HepG2 (cell line): ENCODE measurements around the gene VCP. TPM values are rescaled to one million over a fixed set of nuclear protein-coding genes. Genes with fewer than 3 reads are reported as not detected.
A peak's percentile ranks its signal among the peaks of the same experiment; 100 is the strongest.

ENCODE experiments used
- ATF2 ChIP-seq: sonication (generic); formaldehyde crosslinking; IDR thresholded peaks from 2 replicates; pipeline ENCODE4 v1.4.0; 2020; ENCODE audit warnings: missing genetic modification reagents
- FOXK2 ChIP-seq: fragments of 450-650 bp; IDR thresholded peaks from 2 replicates; pipeline ENCODE4 v1.6.1; 2016
- FOXO1 ChIP-seq: sonication (generic); formaldehyde crosslinking; IDR thresholded peaks from 2 replicates; pipeline ENCODE4 v1.4.0; 2020; ENCODE audit warnings: missing genetic modification reagents
- PHF20 ChIP-seq: sonication (generic); formaldehyde crosslinking; IDR thresholded peaks from 2 replicates; pipeline ENCODE4 v1.5.0; 2020; ENCODE audit warnings: mild to moderate bottlenecking, missing genetic modification reagents
- SRSF4 ChIP-seq: fragments of 200-400 bp; formaldehyde crosslinking; IDR thresholded peaks from one replicate; pipeline ENCODE4 v1.6.1; 2018; ENCODE audit warnings: mild to moderate bottlenecking, low read depth, low read length, moderate library complexity; ENCODE audit not compliant: poor library complexity, severe bottlenecking
- ZBTB21 ChIP-seq: sonication (generic); formaldehyde crosslinking; IDR thresholded peaks from 2 replicates; pipeline ENCODE4 v1.4.0; 2020; ENCODE audit warnings: missing genetic modification reagents
- ZNF546 ChIP-seq: sonication (generic); formaldehyde crosslinking; conservative IDR thresholded peaks from 2 replicates; pipeline ENCODE4 v1.8.1; 2023; ENCODE audit warnings: mild to moderate bottlenecking, missing genetic modification reagents
- polyA plus RNA-seq, 8 experiments: library from polyadenylated mRNA; depleted of rRNA in 3 of 8; stranded (reverse) in 7 of 8; unstranded in 1 of 8; fragments of >200 nt; fragmentation: Illumina TruSeq in 4 of 8; extraction: Trizol in 4 of 8; gene quantifications; 2 replicates each; pipeline versions ENCODE4 v1.2.1 to v1.2.3, GENCODE V29; 2011 to 2016; ENCODE audit warnings: low read depth in 4 of 8, missing spikeins in 1 of 8, mixed read lengths in 1 of 8; ENCODE audit not compliant: insufficient read depth in 1 of 8
- total RNA-seq, 5 experiments: library from RNA; depleted of rRNA; stranded (reverse); fragments of >200 nt; fragmentation: Illumina TruSeq; extraction: Trizol; gene quantifications; 2 replicates each; pipeline ENCODE4 v1.2.3, GENCODE V29; 2016; ENCODE audit warnings: low read depth in 1 of 5
- TF ChIP-seq, protein P1 (sequence below): sonication (generic); formaldehyde crosslinking; IDR thresholded peaks from 2 replicates; pipeline ENCODE4 v1.4.0; 2020; ENCODE audit warnings: missing genetic modification reagents; ENCODE audit errors: not compliant biosample characterization
- TF ChIP-seq, protein P2 (sequence below): sonication (generic); formaldehyde crosslinking; IDR thresholded peaks from 2 replicates; pipeline ENCODE4 v1.9.0; 2022; ENCODE audit warnings: low read depth, missing genetic modification reagents
- TF ChIP-seq, protein P3 (sequence below): sonication (generic); formaldehyde crosslinking; IDR thresholded peaks from 2 replicates; pipeline ENCODE4 v1.5.0; 2020; ENCODE audit warnings: mild to moderate bottlenecking, missing genetic modification reagents, borderline replicate concordance
- TF ChIP-seq, protein P4 (sequence below): sonication (generic); formaldehyde crosslinking; IDR thresholded peaks from 2 replicates; pipeline ENCODE4 v1.4.0; 2020; ENCODE audit warnings: mild to moderate bottlenecking, missing genetic modification reagents

The VCP gene
- total and polyA plus RNA-seq, 2 of the 13 experiments (the other 11 are each of a cell fraction or from before 2014, with no cell fraction given) = 143 to 391 TPM

DNA sequence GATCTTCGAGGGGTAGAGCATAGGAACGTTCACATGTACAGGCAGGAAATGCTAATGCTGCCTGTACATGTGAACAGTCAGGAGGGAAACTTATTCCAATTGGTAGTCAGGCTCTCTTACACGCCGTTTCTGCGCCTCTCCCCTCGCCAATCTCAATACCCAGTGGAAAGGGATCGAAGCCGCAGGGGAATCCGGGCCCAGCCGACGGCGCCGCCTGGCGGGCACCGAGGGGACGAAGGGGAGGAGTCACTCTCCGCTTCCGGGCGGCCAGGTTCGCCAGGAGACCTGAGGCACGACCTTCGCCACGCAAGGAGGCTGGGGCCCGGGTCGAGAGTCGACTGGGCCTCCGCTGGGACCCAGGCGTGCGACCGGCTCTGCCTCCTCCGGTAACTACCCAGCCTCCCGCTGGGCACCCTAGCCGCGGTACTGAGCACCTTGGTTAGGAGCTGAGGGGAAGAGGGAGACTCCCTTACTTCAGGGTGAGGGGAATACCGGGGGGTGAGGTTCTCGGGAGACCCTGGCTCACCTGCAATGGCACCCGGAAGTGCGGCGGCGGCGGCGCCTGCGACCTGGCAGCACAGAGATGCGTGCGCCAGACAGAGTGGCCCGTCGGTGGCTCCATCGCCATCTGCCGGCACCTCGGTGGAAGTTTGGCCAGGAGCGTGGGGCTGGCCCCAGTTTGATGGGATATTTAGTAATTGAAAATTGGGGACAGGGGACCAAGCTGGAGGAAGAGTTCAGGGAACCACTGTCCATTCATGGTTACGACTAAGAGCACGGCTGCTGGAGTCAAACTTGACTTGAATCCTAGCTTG, 23.8 kb upstream of the VCP start, which contains the start of gene PIGO (continued):
- TF ChIP-seq ZNF546 (CRISPR knock-in tag) = 0 out of 2 replicates have a peak, but pooled peaks have one; percentile 89
- TF ChIP-seq, protein P1, sequence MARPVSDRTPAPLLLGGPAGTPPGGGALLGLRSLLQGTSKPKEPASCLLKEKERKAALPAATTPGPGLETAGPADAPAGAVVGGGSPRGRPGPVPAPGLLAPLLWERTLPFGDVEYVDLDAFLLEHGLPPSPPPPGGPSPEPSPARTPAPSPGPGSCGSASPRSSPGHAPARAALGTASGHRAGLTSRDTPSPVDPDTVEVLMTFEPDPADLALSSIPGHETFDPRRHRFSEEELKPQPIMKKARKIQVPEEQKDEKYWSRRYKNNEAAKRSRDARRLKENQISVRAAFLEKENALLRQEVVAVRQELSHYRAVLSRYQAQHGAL (CRISPR knock-in tag) = no peak
- no peak for TF ChIP-seq FOXK2
- peak; percentile 98 for TF ChIP-seq PHF20 (CRISPR knock-in tag)
- TF ChIP-seq, protein P2, sequence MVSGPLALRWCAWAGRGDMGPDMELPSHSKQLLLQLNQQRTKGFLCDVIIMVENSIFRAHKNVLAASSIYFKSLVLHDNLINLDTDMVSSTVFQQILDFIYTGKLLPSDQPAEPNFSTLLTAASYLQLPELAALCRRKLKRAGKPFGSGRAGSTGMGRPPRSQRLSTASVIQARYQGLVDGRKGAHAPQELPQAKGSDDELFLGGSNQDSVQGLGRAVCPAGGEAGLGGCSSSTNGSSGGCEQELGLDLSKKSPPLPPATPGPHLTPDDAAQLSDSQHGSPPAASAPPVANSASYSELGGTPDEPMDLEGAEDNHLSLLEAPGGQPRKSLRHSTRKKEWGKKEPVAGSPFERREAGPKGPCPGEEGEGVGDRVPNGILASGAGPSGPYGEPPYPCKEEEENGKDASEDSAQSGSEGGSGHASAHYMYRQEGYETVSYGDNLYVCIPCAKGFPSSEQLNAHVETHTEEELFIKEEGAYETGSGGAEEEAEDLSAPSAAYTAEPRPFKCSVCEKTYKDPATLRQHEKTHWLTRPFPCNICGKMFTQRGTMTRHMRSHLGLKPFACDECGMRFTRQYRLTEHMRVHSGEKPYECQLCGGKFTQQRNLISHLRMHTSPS (CRISPR knock-in tag) = peak; percentile 38; the same call in 1 of the 2 replicates
- TF ChIP-seq ATF2 (CRISPR knock-in tag) = peak; percentile 84
- TF ChIP-seq, protein P3, sequence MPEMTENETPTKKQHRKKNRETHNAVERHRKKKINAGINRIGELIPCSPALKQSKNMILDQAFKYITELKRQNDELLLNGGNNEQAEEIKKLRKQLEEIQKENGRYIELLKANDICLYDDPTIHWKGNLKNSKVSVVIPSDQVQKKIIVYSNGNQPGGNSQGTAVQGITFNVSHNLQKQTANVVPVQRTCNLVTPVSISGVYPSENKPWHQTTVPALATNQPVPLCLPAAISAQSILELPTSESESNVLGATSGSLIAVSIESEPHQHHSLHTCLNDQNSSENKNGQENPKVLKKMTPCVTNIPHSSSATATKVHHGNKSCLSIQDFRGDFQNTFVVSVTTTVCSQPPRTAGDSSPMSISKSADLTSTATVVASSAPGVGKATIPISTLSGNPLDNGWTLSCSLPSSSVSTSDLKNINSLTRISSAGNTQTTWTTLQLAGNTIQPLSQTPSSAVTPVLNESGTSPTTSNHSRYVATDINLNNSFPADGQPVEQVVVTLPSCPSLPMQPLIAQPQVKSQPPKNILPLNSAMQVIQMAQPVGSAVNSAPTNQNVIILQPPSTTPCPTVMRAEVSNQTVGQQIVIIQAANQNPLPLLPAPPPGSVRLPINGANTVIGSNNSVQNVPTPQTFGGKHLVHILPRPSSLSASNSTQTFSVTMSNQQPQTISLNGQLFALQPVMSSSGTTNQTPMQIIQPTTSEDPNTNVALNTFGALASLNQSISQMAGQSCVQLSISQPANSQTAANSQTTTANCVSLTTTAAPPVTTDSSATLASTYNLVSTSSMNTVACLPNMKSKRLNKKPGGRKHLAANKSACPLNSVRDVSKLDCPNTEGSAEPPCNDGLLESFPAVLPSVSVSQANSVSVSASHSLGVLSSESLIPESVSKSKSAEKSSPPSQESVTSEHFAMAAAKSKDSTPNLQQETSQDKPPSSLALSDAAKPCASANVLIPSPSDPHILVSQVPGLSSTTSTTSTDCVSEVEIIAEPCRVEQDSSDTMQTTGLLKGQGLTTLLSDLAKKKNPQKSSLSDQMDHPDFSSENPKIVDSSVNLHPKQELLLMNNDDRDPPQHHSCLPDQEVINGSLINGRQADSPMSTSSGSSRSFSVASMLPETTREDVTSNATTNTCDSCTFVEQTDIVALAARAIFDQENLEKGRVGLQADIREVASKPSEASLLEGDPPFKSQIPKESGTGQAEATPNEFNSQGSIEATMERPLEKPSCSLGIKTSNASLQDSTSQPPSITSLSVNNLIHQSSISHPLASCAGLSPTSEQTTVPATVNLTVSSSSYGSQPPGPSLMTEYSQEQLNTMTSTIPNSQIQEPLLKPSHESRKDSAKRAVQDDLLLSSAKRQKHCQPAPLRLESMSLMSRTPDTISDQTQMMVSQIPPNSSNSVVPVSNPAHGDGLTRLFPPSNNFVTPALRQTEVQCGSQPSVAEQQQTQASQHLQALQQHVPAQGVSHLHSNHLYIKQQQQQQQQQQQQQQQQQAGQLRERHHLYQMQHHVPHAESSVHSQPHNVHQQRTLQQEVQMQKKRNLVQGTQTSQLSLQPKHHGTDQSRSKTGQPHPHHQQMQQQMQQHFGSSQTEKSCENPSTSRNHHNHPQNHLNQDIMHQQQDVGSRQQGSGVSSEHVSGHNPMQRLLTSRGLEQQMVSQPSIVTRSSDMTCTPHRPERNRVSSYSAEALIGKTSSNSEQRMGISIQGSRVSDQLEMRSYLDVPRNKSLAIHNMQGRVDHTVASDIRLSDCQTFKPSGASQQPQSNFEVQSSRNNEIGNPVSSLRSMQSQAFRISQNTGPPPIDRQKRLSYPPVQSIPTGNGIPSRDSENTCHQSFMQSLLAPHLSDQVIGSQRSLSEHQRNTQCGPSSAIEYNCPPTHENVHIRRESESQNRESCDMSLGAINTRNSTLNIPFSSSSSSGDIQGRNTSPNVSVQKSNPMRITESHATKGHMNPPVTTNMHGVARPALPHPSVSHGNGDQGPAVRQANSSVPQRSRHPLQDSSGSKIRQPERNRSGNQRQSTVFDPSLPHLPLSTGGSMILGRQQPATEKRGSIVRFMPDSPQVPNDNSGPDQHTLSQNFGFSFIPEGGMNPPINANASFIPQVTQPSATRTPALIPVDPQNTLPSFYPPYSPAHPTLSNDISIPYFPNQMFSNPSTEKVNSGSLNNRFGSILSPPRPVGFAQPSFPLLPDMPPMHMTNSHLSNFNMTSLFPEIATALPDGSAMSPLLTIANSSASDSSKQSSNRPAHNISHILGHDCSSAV (CRISPR knock-in tag) = no peak
- no peak for TF ChIP-seq SRSF4
- peak; percentile 41; the same call in 1 of the 2 replicates for TF ChIP-seq ZBTB21 (CRISPR knock-in tag)
- TF ChIP-seq FOXO1 (CRISPR knock-in tag) = 0 out of 2 replicates have a peak, but pooled peaks have one; percentile 27
- TF ChIP-seq, protein P4, sequence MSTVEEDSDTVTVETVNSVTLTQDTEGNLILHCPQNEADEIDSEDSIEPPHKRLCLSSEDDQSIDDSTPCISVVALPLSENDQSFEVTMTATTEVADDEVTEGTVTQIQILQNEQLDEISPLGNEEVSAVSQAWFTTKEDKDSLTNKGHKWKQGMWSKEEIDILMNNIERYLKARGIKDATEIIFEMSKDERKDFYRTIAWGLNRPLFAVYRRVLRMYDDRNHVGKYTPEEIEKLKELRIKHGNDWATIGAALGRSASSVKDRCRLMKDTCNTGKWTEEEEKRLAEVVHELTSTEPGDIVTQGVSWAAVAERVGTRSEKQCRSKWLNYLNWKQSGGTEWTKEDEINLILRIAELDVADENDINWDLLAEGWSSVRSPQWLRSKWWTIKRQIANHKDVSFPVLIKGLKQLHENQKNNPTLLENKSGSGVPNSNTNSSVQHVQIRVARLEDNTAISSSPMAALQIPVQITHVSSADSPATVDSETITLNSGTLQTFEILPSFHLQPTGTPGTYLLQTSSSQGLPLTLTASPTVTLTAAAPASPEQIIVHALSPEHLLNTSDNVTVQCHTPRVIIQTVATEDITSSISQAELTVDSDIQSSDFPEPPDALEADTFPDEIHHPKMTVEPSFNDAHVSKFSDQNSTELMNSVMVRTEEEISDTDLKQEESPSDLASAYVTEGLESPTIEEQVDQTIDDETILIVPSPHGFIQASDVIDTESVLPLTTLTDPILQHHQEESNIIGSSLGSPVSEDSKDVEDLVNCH (CRISPR knock-in tag) = no peak
